CD14-positive monocyte (primary cell): Measurements from ENCODE around the gene YBX2. TPM values are rescaled to one million over a fixed set of nuclear protein-coding genes. Genes with fewer than 3 reads are reported as not detected.

Experiments used
- DNase-seq, 3 donors: peaks; one replicate each; pipeline ENCODE4 v3.0.0-alpha.2; 2011 to 2022
- H2AFZ ChIP-seq: 2 replicates; pipeline ENCODE4 v1.6.0; 2012; ENCODE audit warnings: mild to moderate bottlenecking, low read depth, low read length, inconsistent platforms; ENCODE audit not compliant: insufficient read depth, poor library complexity, severe bottlenecking
- H3K27ac ChIP-seq, 2 donors: 1 replicate in 1 of 2; 2 replicates in 1 of 2; pipeline ENCODE4 v1.5.1; 2012 to 2013; ENCODE audit warnings: low read length in 2 of 2, control low read depth in 1 of 2, inconsistent platforms in 1 of 2, low read depth in 1 of 2, mild to moderate bottlenecking in 1 of 2
- H3K27me3 ChIP-seq, 2 donors: one replicate each; pipeline versions ENCODE4 v1.6.0 to v1.6.1; 2011 to 2013; ENCODE audit warnings: low read length in 2 of 2; ENCODE audit not compliant: control insufficient read depth in 2 of 2, insufficient read depth in 2 of 2
- H3K36me3 ChIP-seq, 2 donors: replicated peaks in 1 of 2; 1 replicate in 1 of 2; 2 replicates in 1 of 2; pipeline versions ENCODE4 v1.5.1 to v1.6.1; 2012 to 2013; ENCODE audit warnings: low read length in 2 of 2, control low read depth in 1 of 2, inconsistent platforms in 1 of 2, mild to moderate bottlenecking in 1 of 2; ENCODE audit not compliant: insufficient read depth in 2 of 2, control insufficient read depth in 1 of 2
- H3K4me1 ChIP-seq, 2 donors: 1 replicate in 1 of 2; 2 replicates in 1 of 2; pipeline versions ENCODE4 v1.5.1 to v1.6.1; 2012 to 2013; ENCODE audit warnings: low read length in 2 of 2, control low read depth in 1 of 2, inconsistent platforms in 1 of 2, mild to moderate bottlenecking in 1 of 2, moderate library complexity in 1 of 2; ENCODE audit not compliant: insufficient read depth in 2 of 2, control insufficient read depth in 1 of 2
- H3K4me2 ChIP-seq: replicated peaks from 2 replicates; pipeline ENCODE3; 2012; ENCODE audit warnings: low read length, moderate library complexity, mild to moderate bottlenecking; ENCODE audit not compliant: poor library complexity, severe bottlenecking; ENCODE audit errors: extremely low read depth
- H3K4me3 ChIP-seq, 3 experiments: fragments of 200-600 bp in 1 of 3; sonication (generic) in 1 of 3; replicated peaks in 1 of 3; 1 replicate in 2 of 3; 2 replicates in 1 of 3; pipeline ENCODE4 v1.5.1; 2011 to 2013; ENCODE audit warnings: low read length in 3 of 3, mild to moderate bottlenecking in 3 of 3, control low read depth in 2 of 3, low read depth in 2 of 3, inconsistent platforms in 1 of 3, moderate library complexity in 1 of 3
- H3K79me2 ChIP-seq: 2 replicates; pipeline ENCODE4 v1.6.0; 2012; ENCODE audit warnings: mild to moderate bottlenecking, control low read depth, inconsistent platforms, low read length, moderate library complexity; ENCODE audit not compliant: insufficient read depth
- H3K9ac ChIP-seq: 2 replicates; pipeline ENCODE4 v1.6.0; 2017; ENCODE audit warnings: low read length, mild to moderate bottlenecking; ENCODE audit not compliant: insufficient read depth, poor library complexity, severe bottlenecking
- H3K9me3 ChIP-seq, 2 donors: replicated peaks in 1 of 2; 1 replicate in 1 of 2; 2 replicates in 1 of 2; pipeline versions ENCODE4 v1.5.1 to v1.6.1; 2012 to 2013; ENCODE audit warnings: low read length in 2 of 2, control low read depth in 1 of 2; ENCODE audit not compliant: control insufficient read depth in 1 of 2, insufficient read depth in 1 of 2
- H4K20me1 ChIP-seq: 2 replicates; pipeline ENCODE4 v1.6.0; 2012; ENCODE audit warnings: mild to moderate bottlenecking, low read length, control low read depth, moderate library complexity; ENCODE audit not compliant: insufficient read depth
- H3K27ac Mint-ChIP-seq, 7 donors: one replicate each; pipeline ENCODE4 v1.8.0; 2020; ENCODE audit warnings: mild to moderate bottlenecking in 7 of 7, mixed read lengths in 7 of 7, moderate library complexity in 6 of 7, inconsistent platforms in 2 of 7
- H3K27me3 Mint-ChIP-seq, 3 donors: one replicate each; pipeline ENCODE4 v1.8.0; 2021 to 2022; ENCODE audit warnings: low read depth in 3 of 3, mild to moderate bottlenecking in 3 of 3, mixed read lengths in 3 of 3, moderate library complexity in 3 of 3, inconsistent platforms in 1 of 3
- H3K36me3 Mint-ChIP-seq, 2 donors: one replicate each; pipeline ENCODE4 v1.8.0; 2020; ENCODE audit warnings: mixed read lengths in 2 of 2, inconsistent platforms in 1 of 2, mild to moderate bottlenecking in 1 of 2
- H3K4me1 Mint-ChIP-seq: one replicate; pipeline ENCODE4 v1.8.0; 2020; ENCODE audit warnings: mild to moderate bottlenecking, mixed read lengths
- H3K4me3 Mint-ChIP-seq, 2 donors: one replicate each; pipeline ENCODE4 v1.8.0; 2020; ENCODE audit warnings: mild to moderate bottlenecking in 2 of 2, mixed read lengths in 2 of 2, moderate library complexity in 1 of 2
- H3K9me3 Mint-ChIP-seq, 7 donors: one replicate each; pipeline ENCODE4 v1.8.0; 2020 to 2022; ENCODE audit warnings: mixed read lengths in 7 of 7, mild to moderate bottlenecking in 6 of 7, moderate library complexity in 6 of 7, inconsistent platforms in 2 of 7
- CTCF ChIP-seq: fragments of 200-600 bp; IDR thresholded peaks from one replicate; pipeline ENCODE4 v1.8.0; 2022; ENCODE audit warnings: antibody characterized with exemption, mild to moderate bottlenecking
- WGBS: methylation state at CpG from one replicate; pipeline ENCODE4 v1.1.5; 2013; ENCODE audit warnings: missing lambda C conversion rate; ENCODE audit not compliant: insufficient coverage; 5-methylcytosine and 5-hydroxymethylcytosine counted together
- intact Hi-C, 2 donors: fragments of 100-400 bp; cut with micrococcal nuclease; formaldehyde crosslinking; loops; one replicate each; pipeline versions ENCODE4 v1.15.0 to v1.15.1; 2023
- polyA plus RNA-seq, 3 donors: library from polyadenylated mRNA; depleted of rRNA in 1 of 3; unstranded in 2 of 3; stranded (reverse) in 1 of 3; fragments of 300-500 nt in 2 of 3; fragments of >200 nt in 1 of 3; fragmentation: Illumina TruSeq in 2 of 3; gene quantifications; 1 replicate in 2 of 3; 2 replicates in 1 of 3; pipeline ENCODE4 v1.2.3, GENCODE V29; 2012 to 2021

Gene YBX2
- polyA plus RNA-seq, 3 donors = not detected

DNA sequence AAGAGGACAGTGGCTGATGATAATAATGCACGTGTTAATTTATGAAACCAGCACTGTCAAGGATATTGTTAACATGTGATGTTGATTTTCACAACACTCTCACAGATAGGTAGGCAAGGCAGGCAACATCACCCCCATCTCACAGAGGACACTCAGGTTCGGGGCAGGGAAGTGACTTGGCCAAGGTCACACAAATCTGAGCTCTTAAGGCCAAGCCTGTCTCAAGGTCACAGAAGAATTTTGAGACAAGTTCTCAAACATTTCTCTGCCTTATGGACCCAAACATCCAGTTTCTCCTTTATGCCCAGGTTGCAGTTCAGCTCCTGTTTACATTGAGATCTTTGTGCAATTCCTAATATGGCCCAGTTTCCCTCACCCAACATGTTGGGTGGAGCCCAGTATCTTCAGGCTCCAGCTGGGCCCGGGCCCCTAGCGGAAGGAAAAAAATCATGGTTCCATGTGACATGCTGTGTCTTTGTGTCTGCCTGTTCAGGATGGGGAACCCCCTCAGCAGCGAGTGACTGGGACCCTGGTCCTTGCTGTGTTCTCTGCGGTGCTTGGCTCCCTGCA, 11.6 kb downstream of the YBX2 start:
- Mint-ChIP-seq H3K4me3 (peak overlapping the region in 1 of 2 donors; percentile 82), H3K9me3 (peaks cover 0 to 15% (median 2%) of the 10 kb centered on the region in 7 donors), H3K27ac (peak overlapping the region in 3 of 7 donors; percentile 8 to 41 (median 35)), H3K27me3 (peaks cover 53 to 85% (median 58%) of the 10 kb centered on the region in 3 donors), H3K36me3 (peaks cover 0 to 5% of the 10 kb centered on the region in 2 donors), H3K4me1 (peaks cover 30% of the 10 kb centered on the region)
- intact Hi-C loops = loop anchor here in 1 of 2 donors (5.0 kb wide), 1 partner anchor 59 kb away; no protein-coding TSS in a partner anchor
- Histone ChIP-seq H3K4me3 (no peak overlapping the region), H3K9me3 (no peaks in the 10 kb centered on the region), H3K79me2 (no peaks in the 10 kb centered on the region), H3K4me2 (no peak overlapping the region), H3K36me3 (no peaks in the 10 kb centered on the region), H2AFZ (no peak overlapping the region), H3K4me1 (peaks cover 27 to 28% of the 10 kb centered on the region in 2 donors), H3K27me3 (peaks cover 13 to 54% of the 10 kb centered on the region in 2 donors), H3K27ac (no peak overlapping the region), H3K9ac (no peak overlapping the region), H4K20me1 (no peaks in the 10 kb centered on the region)
- no peak for TF ChIP-seq CTCF
- 65% methylated on average over 5 of the region's 6 CpGs for WGBS
- peak in 1 of 3 donors; percentile 33 for DNase-seq

- Mint-ChIP-seq H3K4me3 (peak overlapping the region; percentile 74 to 88), H3K4me1 (peaks cover 30% of the 10 kb centered on the region), H3K27ac (peak overlapping the region in 1 of 7 donors; percentile 8), H3K9me3 (peaks cover 0 to 15% (median 2%) of the 10 kb centered on the region in 7 donors), H3K27me3 (peaks cover 51 to 79% (median 55%) of the 10 kb centered on the region in 3 donors), H3K36me3 (peaks cover 0 to 5% of the 10 kb centered on the region in 2 donors)
- Histone ChIP-seq H2AFZ (peak overlapping the region; percentile 46), H3K4me1 (peaks cover 27 to 28% of the 10 kb centered on the region in 2 donors), H3K27me3 (peaks cover 13 to 47% of the 10 kb centered on the region in 2 donors), H3K9ac (no peak overlapping the region), H3K79me2 (no peaks in the 10 kb centered on the region), H3K9me3 (no peaks in the 10 kb centered on the region), H4K20me1 (no peaks in the 10 kb centered on the region), H3K27ac (no peak overlapping the region), H3K36me3 (no peaks in the 10 kb centered on the region), H3K4me2 (peak overlapping the region; percentile 78), H3K4me3 (peak overlapping the region in 2 of 3 experiments; percentile 28 to 72)
- TF ChIP-seq CTCF = no peak
- DNase-seq = no peak
- intact Hi-C loops = loop anchor here in 1 of 2 donors (5.0 kb wide), 1 partner anchor 60 kb away; no protein-coding TSS in a partner anchor
- under 1% methylated on average over 32 of the region's 43 CpGs for WGBS
Observed at GRCh38 chr17:7281953-7282751, 12.3 kb downstream of the YBX2 start.
